ENCODE results near the gene UPK1B. TPM values are rescaled to one million over a fixed set of nuclear protein-coding genes. Genes with fewer than 3 reads are reported as not detected.
"Not testable (repeated sequence)": the region's sequence is repeated elsewhere in the genome, so short reads cannot be mapped to it uniquely, and the experiment has no call there.

The UPK1B gene
- total RNA-seq = not detected

GRCh38 chr3:119173325-119173724, at the start of gene UPK1B:
TSS of gene UPK1B (plus strand) at chr3:119173598. CDS start at chr3:119186742, 13,144 bp downstream.
- DNase-seq (no peak), ATAC-seq (no peak)
- intact Hi-C loops (cut with DNase I; ENCODE audit: low total_unique reads) (no loop called here), in situ Hi-C loops (cut with MboI; ENCODE audit: low sequenced_read_pairs in 4 of 4) (no loop called here)
- Histone ChIP-seq H3K27ac (no peak within 1 kb of the TSS), H3K4me1 (no peaks in the 10 kb centered on the region), H3K36me3 (no peaks in the 10 kb centered on the region), H3K27me3 (no peaks in the 10 kb centered on the region), H3K9me3 (no peaks in the 10 kb centered on the region), H3K4me3 (no peak within 1 kb of the TSS)
- TF ChIP-seq POLR2A (IDR thresholded peaks at IDR 0.05) (no peak), CTCF (IDR thresholded peaks at IDR 0.05 in 4 of 5, conservative IDR thresholded peaks at IDR 0.05 in 1 of 5) (no peak)

- Histone ChIP-seq H3K27ac (no peak overlapping the region), H3K4me1 (no peaks in the 10 kb centered on the region), H3K36me3 (no peaks in the 10 kb centered on the region), H3K9me3 (no peaks in the 10 kb centered on the region), H3K4me3 (no peak overlapping the region), H3K27me3 (no peaks in the 10 kb centered on the region)
- intact Hi-C loops (cut with DNase I; ENCODE audit: low total_unique reads) = no loop called here
- ATAC-seq (no peak), DNase-seq (no peak)
- in situ Hi-C loops (cut with MboI; ENCODE audit: low sequenced_read_pairs in 4 of 4) = no loop called here
- TF ChIP-seq POLR2A (IDR thresholded peaks at IDR 0.05) (no peak), CTCF (IDR thresholded peaks at IDR 0.05 in 4 of 5, conservative IDR thresholded peaks at IDR 0.05 in 1 of 5) (no peak)
Measured at GRCh38 chr3:119125342-119125741, 48.1 kb upstream of the UPK1B start.

GRCh38 chr3:119125742-119126504, 47.5 kb upstream of the UPK1B start:
- Histone ChIP-seq H3K27me3 (no peaks in the 10 kb centered on the region), H3K4me1 (no peaks in the 10 kb centered on the region), H3K4me3 (no peak overlapping the region), H3K36me3 (no peaks in the 10 kb centered on the region), H3K9me3 (no peaks in the 10 kb centered on the region), H3K27ac (no peak overlapping the region)
- in situ Hi-C loops (cut with MboI; ENCODE audit: low sequenced_read_pairs in 4 of 4) = no loop called here
- DNase-seq (no peak), ATAC-seq (no peak)
- intact Hi-C loops (cut with DNase I; ENCODE audit: low total_unique reads) = no loop called here
- TF ChIP-seq CTCF (IDR thresholded peaks at IDR 0.05 in 4 of 5, conservative IDR thresholded peaks at IDR 0.05 in 1 of 5) (no peak), POLR2A (IDR thresholded peaks at IDR 0.05) (no peak)

- H3K27ac ChIP-seq; H3K36me3 ChIP-seq; intact Hi-C loops (cut with DNase I; ENCODE audit: low total_unique reads); H3K4me1 ChIP-seq; H3K9me3 ChIP-seq; DNase-seq; ATAC-seq; in situ Hi-C loops (cut with MboI; ENCODE audit: low sequenced_read_pairs in 4 of 4); H3K27me3 ChIP-seq; H3K4me3 ChIP-seq: not testable (repeated sequence)
Measured at GRCh38 chr3:119130291-119130690, 43.1 kb upstream of the UPK1B start.

GRCh38 chr3:119132291-119132690, 41.1 kb upstream of the UPK1B start:
- H3K4me3 ChIP-seq; DNase-seq; ATAC-seq; H3K36me3 ChIP-seq; H3K9me3 ChIP-seq; in situ Hi-C loops (cut with MboI; ENCODE audit: low sequenced_read_pairs in 4 of 4); H3K27me3 ChIP-seq; H3K27ac ChIP-seq; intact Hi-C loops (cut with DNase I; ENCODE audit: low total_unique reads); H3K4me1 ChIP-seq: not testable (repeated sequence)

- H3K27me3 ChIP-seq; intact Hi-C loops (cut with DNase I; ENCODE audit: low total_unique reads); H3K27ac ChIP-seq; in situ Hi-C loops (cut with MboI; ENCODE audit: low sequenced_read_pairs in 4 of 4); H3K4me1 ChIP-seq; H3K4me3 ChIP-seq; H3K36me3 ChIP-seq; H3K9me3 ChIP-seq; DNase-seq; ATAC-seq: not testable (repeated sequence)
Measured at GRCh38 chr3:119139360-119139759, 34.0 kb upstream of the UPK1B start.
